Activated CD8-positive, alpha-beta memory T cell treated with anti-CD3 and anti-CD28 coated beads for 24 hours (primary cell): ENCODE results near the gene SIVA1.

Source experiments
- DNase-seq: peaks from one replicate; pipeline ENCODE4 v3.0.0-alpha.2; 2020

Gene SIVA1

GRCh38 chr14:104751539-104752422, 1.2 kb upstream of the SIVA1 start:
- no peak for DNase-seq

GRCh38 chr14:104752423-104752734, 568 bp upstream of the SIVA1 start:
- DNase-seq: no peak

GRCh38 chr14:104753528-104754212, 723 bp downstream of the SIVA1 start:
- peak; percentile 70 for DNase-seq

- DNase-seq: no peak
Measured at GRCh38 chr14:104754213-104754851, 1.4 kb downstream of the SIVA1 start.

- no peak for DNase-seq
Measured at GRCh38 chr14:104755621-104756020, 2.7 kb downstream of the SIVA1 start.

GRCh38 chr14:104756477-104757237, 3.7 kb downstream of the SIVA1 start:
- no peak for DNase-seq

GRCh38 chr14:104757238-104757585, 4.3 kb downstream of the SIVA1 start:
- no peak for DNase-seq

GRCh38 chr14:104757681-104758392, 4.9 kb downstream of the SIVA1 start:
- no peak for DNase-seq

- no peak for DNase-seq
Measured at GRCh38 chr14:104758981-104759969, 6.3 kb downstream of the SIVA1 start.

GRCh38 chr14:104765517-104765916, 12.6 kb downstream of the SIVA1 start:
- no peak for DNase-seq

- no peak for DNase-seq
Measured at GRCh38 chr14:104766256-104766862, 13.4 kb downstream of the SIVA1 start.

GRCh38 chr14:104766863-104767633, 14.1 kb downstream of the SIVA1 start:
- DNase-seq: no peak

GRCh38 chr14:104767634-104767918, 14.6 kb downstream of the SIVA1 start:
- DNase-seq: no peak

GRCh38 chr14:104768437-104769323, 15.7 kb downstream of the SIVA1 start:
- peak; percentile 99 for DNase-seq

- DNase-seq: no peak
Measured at GRCh38 chr14:104769324-104770071, 16.6 kb downstream of the SIVA1 start.

- DNase-seq: no peak
Measured at GRCh38 chr14:104770072-104770579, 17.2 kb downstream of the SIVA1 start.

GRCh38 chr14:104770851-104771272, 17.9 kb downstream of the SIVA1 start:
- no peak for DNase-seq

- no peak for DNase-seq
Measured at GRCh38 chr14:104771374-104771773, 18.4 kb downstream of the SIVA1 start.
